ENCODE data around the gene SLF2.

DNA sequence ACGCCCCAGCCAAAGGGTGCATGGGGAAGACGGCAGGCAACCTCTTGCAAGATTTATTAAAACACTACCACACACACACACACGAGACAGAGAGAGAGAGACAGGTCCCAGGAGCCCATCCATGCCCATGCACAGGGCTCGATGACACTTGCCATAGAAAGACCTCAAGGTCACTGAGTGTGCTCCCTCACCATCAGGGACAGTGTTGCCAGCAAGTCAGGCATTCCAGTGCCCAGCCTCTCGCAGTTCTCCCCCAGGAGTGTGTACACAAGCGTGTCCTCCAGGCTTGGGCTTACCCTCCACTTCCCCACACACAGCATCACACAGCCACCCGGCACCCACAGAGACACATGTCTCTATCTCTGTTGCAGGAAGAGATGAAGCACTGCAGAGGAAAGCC is 46.8 kb upstream of the SLF2 start:
- TF ChIP-seq, protein P1, sequence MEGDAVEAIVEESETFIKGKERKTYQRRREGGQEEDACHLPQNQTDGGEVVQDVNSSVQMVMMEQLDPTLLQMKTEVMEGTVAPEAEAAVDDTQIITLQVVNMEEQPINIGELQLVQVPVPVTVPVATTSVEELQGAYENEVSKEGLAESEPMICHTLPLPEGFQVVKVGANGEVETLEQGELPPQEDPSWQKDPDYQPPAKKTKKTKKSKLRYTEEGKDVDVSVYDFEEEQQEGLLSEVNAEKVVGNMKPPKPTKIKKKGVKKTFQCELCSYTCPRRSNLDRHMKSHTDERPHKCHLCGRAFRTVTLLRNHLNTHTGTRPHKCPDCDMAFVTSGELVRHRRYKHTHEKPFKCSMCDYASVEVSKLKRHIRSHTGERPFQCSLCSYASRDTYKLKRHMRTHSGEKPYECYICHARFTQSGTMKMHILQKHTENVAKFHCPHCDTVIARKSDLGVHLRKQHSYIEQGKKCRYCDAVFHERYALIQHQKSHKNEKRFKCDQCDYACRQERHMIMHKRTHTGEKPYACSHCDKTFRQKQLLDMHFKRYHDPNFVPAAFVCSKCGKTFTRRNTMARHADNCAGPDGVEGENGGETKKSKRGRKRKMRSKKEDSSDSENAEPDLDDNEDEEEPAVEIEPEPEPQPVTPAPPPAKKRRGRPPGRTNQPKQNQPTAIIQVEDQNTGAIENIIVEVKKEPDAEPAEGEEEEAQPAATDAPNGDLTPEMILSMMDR (IDR thresholded peaks at IDR 0.05) = no peak
- TF ChIP-seq POLR2A (IDR thresholded peaks at IDR 0.05) = no peak
